AG10803 (cell line): ENCODE results near the gene PARD3B.

Experiments
- DNase-seq: peaks from one replicate; pipeline ENCODE4 v3.0.0; 2010; ENCODE audit warnings: low read depth
- H3K4me3 ChIP-seq: 2 replicates; pipeline ENCODE4 v1.5.1; 2011; ENCODE audit warnings: mild to moderate bottlenecking, low read length, control low read depth
- TF ChIP-seq, protein P1 (sequence below): conservative IDR thresholded peaks from 2 replicates; pipeline ENCODE4 v1.5.1; 2011; ENCODE audit warnings: mild to moderate bottlenecking, low read length, control low read depth, inconsistent platforms

The PARD3B gene

DNA sequence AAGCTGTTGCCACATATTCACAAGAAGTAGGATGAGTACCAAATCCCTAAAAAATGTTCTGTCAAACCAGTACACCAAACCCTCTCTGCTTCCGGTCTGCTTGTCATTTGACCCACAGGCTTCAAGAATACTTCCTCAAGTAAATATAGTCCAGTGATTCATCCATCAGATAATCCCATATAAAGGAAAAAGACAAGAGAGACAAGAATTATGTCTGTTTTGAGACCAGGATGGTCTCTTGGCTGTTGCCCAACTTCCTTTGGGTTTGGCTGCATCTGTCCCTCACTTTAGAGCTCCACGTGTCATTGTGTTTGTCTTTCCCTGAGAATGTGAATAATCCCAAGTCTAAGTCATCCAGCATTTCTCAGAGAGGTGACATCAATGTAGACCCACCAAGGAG, 1045.5 kb downstream of the PARD3B start:
- DNase-seq = peak; percentile 49
- H3K4me3 ChIP-seq = no peak overlapping the region
- TF ChIP-seq, protein P1, sequence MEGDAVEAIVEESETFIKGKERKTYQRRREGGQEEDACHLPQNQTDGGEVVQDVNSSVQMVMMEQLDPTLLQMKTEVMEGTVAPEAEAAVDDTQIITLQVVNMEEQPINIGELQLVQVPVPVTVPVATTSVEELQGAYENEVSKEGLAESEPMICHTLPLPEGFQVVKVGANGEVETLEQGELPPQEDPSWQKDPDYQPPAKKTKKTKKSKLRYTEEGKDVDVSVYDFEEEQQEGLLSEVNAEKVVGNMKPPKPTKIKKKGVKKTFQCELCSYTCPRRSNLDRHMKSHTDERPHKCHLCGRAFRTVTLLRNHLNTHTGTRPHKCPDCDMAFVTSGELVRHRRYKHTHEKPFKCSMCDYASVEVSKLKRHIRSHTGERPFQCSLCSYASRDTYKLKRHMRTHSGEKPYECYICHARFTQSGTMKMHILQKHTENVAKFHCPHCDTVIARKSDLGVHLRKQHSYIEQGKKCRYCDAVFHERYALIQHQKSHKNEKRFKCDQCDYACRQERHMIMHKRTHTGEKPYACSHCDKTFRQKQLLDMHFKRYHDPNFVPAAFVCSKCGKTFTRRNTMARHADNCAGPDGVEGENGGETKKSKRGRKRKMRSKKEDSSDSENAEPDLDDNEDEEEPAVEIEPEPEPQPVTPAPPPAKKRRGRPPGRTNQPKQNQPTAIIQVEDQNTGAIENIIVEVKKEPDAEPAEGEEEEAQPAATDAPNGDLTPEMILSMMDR = no peak

DNA sequence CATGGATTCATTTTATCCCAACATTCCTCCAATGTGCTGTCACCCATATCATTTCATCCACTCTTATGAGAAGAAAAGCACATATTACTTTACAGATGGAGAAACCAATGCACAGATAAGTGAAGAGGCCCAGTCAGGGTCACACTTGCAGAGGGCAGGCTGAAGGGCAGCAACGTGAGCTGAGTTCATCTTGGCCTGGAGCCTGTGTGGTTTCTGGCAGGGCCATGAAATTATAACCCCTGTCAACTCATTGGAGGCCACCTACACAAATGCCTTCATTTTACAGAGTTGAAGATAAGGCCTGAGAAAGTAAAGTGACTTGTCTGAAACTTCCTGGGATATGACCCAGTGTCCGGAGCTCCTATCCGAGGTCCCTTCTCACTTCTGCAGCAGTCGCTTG, 1048.6 kb downstream of the PARD3B start:
- DNase-seq = no peak

DNA sequence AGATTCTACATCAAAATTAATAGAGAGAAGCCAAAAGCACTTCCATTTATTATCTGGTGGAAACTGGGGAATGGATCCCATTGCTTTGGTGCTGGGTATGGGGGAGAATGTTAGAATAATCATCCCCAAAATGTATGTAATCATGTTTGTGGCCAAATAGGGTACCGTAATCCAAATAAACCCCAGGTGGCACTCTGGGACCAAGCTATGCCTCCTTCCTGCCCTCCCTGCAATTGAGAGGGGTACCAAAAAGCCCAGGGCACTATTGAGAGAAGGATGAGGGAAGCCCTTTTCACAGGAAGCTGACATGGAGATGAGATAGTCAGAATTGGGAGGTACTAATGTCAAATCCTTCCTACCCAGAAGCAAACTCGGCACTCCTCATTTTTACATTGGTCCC, 1051.3 kb downstream of the PARD3B start:
- TF ChIP-seq, protein P1 = no peak
- H3K4me3 ChIP-seq = no peak overlapping the region
- DNase-seq = no peak

More for the DNA sequence above, 1048.6 kb downstream of the PARD3B start:
- TF ChIP-seq, protein P1 = no peak
- no peak overlapping the region for H3K4me3 ChIP-seq

DNA sequence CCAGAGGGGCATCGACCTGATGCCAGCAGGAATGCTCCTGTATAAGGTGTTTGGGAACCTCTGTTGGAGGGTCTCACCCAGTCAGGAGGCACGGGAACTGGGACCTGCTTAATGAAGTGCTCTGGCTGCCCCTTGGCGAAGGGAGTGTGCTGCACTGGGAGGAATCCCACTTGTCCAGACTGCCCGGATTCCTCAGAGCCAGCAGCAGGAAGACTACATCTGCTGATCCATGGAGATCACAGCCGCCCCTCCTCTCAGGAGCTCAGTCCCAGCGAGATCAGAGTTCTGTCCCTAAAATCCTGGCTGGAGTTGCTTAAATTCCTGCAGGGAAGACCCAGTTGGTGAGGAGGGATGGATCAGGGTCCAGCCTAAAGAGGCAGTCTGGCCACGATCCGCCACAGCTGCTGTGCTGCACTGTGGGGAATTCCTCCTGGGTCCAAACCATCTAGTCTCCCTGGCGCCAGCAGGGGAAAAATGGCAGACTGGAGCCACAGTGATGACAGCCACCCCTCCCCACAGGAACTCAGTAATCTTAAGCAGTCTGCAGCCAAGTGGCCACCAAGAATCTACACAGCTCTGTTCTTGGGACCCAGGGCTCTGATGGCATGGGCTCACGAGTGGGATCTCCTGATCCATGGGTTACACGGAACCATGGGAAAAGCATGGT, 1060.5 kb downstream of the PARD3B start:
- no peak for DNase-seq
- TF ChIP-seq, protein P1 = no peak
- no peak overlapping the region for H3K4me3 ChIP-seq

DNA sequence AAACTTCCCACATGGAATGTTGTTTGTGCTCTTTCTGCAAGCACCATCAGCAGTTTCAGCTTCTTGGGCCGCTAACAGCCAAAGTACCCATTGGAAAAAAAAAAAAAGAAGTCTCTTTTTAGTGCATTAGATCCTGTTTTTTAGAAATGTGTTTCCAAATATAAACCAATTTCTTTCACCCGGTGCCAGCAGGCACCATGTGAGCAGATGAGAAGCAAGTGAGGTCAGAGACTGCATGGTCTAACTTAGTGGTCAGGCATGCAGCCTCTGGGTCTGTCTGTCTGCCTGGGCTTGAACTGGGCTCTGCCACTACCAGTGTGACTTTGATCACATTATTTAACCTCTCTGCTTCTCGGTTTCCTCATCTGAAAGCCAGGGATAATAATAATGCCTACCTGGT, 1061.9 kb downstream of the PARD3B start:
- no peak for DNase-seq

DNA sequence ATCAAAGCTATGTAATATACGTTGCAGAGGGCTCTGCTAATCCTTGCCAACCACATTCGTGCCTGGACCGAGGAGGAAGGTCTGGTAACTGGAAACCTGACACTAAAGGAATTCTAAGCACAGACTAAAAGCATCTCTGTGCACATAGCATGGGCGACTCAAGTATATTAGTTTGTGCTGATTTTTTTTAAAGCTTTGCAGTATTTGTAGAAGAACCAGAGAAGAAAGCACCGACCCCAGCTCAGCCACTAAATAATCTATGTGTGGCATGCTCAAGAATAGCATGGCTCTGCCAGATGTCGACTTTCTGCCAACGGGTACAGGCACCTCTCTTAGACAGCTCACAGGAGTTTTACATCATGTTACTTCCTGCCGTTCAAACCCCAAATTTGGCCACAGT, 1063.8 kb downstream of the PARD3B start:
- TF ChIP-seq, protein P1 = no peak
- no peak overlapping the region for H3K4me3 ChIP-seq
- DNase-seq = peak; percentile 20

More for the DNA sequence above, 1061.9 kb downstream of the PARD3B start:
- TF ChIP-seq, protein P1 = no peak
- no peak overlapping the region for H3K4me3 ChIP-seq

DNA sequence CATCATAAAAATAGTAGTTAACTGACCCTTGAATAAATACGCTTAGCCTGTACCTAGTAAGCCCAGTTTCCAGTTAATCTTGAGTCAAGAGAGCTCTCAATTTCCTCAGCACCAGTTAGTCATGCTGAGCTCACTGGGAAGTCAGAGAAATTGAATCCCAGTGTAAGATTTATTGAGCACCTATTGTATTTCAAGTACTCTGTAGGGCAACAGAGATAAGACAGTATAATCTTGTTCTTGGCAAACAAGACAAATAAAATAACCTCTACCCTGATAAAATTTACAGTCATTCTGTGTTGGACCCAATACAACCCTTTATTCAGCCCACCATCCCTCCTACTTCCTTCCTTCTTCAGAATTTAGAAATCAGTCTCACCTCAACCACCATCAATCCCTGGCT, 1065.2 kb downstream of the PARD3B start:
- H3K4me3 ChIP-seq = no peak overlapping the region
- DNase-seq = no peak
- TF ChIP-seq, protein P1 = no peak
